ENCODE measurements around the gene SLC38A9.

DNA sequence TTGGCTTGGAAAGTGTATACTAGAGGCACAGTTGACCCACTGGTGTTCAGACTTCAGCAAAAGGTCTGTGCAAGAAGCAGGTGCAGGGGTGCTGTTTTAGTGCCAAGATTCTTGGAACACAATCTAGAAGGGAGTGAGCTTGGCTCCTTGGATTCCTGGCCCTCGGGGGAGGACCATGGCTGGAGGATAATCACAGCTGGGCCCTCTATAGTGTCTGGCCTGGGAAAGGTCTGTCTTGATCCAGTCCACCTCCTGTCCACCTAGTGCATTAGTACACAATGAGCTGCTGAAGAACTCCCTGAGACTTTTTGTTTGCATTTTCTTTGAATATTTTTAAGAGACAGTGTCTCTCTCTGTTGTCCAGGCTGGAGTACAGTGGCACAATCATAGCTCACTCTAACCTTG is 126.9 kb downstream of the SLC38A9 start:
- TF ChIP-seq, protein P1, sequence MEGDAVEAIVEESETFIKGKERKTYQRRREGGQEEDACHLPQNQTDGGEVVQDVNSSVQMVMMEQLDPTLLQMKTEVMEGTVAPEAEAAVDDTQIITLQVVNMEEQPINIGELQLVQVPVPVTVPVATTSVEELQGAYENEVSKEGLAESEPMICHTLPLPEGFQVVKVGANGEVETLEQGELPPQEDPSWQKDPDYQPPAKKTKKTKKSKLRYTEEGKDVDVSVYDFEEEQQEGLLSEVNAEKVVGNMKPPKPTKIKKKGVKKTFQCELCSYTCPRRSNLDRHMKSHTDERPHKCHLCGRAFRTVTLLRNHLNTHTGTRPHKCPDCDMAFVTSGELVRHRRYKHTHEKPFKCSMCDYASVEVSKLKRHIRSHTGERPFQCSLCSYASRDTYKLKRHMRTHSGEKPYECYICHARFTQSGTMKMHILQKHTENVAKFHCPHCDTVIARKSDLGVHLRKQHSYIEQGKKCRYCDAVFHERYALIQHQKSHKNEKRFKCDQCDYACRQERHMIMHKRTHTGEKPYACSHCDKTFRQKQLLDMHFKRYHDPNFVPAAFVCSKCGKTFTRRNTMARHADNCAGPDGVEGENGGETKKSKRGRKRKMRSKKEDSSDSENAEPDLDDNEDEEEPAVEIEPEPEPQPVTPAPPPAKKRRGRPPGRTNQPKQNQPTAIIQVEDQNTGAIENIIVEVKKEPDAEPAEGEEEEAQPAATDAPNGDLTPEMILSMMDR (IDR thresholded peaks at IDR 0.05) = no peak
- TF ChIP-seq POLR2A (IDR thresholded peaks at IDR 0.05) = no peak
